Loucy (cell line): ENCODE data around the gene PERCC1.

Source experiments
- EZH2phosphoT487 ChIP-seq: fragments of 200-600 bp; IDR thresholded peaks from 2 replicates; pipeline ENCODE4 v1.6.1; 2018; ENCODE audit warnings: antibody characterized with exemption, mild to moderate bottlenecking, moderate library complexity, borderline replicate concordance
- TF ChIP-seq, protein P1 (sequence below): fragments of 200-600 bp; sonication (generic); conservative IDR thresholded peaks from 2 replicates; pipeline ENCODE4 v1.5.1; 2014; ENCODE audit warnings: mild to moderate bottlenecking, antibody characterized with exemption, low read length

DNA sequence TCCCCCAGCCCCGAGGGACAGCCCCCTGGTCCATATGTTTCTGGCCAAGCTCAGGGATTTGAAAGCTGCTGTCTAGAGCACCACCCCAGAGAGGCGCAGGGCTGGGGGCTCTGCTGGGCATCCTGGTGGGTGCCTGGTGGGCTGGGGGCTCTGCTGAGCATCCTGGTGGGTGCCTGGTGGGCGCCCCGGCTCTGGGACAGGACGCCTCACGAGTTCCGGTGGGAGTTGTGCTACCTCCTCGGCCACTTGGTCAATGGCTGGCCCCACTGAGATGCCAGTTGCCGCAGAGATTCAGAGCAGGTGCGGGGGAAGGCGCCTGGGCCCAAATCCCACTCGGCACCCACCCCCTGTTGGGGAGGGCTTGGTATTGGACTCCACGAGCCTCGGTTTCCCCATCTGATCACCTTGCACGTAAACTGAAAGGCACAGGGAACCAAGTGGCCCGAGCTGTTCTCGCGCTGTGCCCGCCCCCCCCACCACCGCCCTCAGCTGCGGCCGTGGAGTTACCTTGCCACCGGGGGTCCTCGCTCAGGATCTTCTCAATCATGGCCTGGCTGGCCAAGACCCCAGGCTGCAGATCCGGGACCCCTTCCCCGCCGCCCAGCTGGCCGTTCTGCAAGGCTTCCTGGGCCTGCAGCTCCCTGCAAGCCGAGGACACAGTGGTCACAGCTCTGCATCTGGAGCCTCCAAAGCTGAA is 29.7 kb upstream of the PERCC1 start:
- TF ChIP-seq, protein P1, sequence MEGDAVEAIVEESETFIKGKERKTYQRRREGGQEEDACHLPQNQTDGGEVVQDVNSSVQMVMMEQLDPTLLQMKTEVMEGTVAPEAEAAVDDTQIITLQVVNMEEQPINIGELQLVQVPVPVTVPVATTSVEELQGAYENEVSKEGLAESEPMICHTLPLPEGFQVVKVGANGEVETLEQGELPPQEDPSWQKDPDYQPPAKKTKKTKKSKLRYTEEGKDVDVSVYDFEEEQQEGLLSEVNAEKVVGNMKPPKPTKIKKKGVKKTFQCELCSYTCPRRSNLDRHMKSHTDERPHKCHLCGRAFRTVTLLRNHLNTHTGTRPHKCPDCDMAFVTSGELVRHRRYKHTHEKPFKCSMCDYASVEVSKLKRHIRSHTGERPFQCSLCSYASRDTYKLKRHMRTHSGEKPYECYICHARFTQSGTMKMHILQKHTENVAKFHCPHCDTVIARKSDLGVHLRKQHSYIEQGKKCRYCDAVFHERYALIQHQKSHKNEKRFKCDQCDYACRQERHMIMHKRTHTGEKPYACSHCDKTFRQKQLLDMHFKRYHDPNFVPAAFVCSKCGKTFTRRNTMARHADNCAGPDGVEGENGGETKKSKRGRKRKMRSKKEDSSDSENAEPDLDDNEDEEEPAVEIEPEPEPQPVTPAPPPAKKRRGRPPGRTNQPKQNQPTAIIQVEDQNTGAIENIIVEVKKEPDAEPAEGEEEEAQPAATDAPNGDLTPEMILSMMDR = no peak
- TF ChIP-seq EZH2phosphoT487 = no peak
